Activated CD4-positive, alpha-beta T cell treated with anti-CD3 and anti-CD28 coated beads, Interleukin-2, amount 10 ng/mL, durations not matched to agents 7 days and 5 days (primary cell): Measurements from ENCODE around the gene KRTAP5-11. TPM values are rescaled to one million over a fixed set of nuclear protein-coding genes. Genes with fewer than 3 reads are reported as not detected.
"Not testable (repeated sequence)": the region's sequence is repeated elsewhere in the genome, so short reads cannot be mapped to it uniquely, and the experiment has no call there.

Experiments used
- CTCF ChIA-PET: fragments of 350-600 bp; sonication (Branson Sonifier 250); formaldehyde crosslinking; loops from one replicate; lab custom pipeline; 2021; ENCODE audit warnings: antibody characterized with exemption; lab: Charles Lee
- POLR2A ChIA-PET: fragments of 350-600 bp; sonication (Branson Sonifier 250); formaldehyde crosslinking; loops from one replicate; lab custom pipeline; 2021; ENCODE audit warnings: antibody characterized with exemption; lab: Charles Lee
- DNase-seq: peaks from one replicate; pipeline ENCODE4 v3.0.0-alpha.2; 2020
- H3K27ac Mint-ChIP-seq: one replicate; pipeline ENCODE4 v1.8.0; 2021; ENCODE audit warnings: mild to moderate bottlenecking, moderate library complexity, mixed read lengths
- H3K27me3 Mint-ChIP-seq: one replicate; pipeline ENCODE4 v1.8.0; 2021; ENCODE audit warnings: mixed read lengths
- H3K36me3 Mint-ChIP-seq: one replicate; pipeline ENCODE4 v1.8.0; 2021; ENCODE audit warnings: low read depth, mixed read lengths
- H3K4me1 Mint-ChIP-seq: one replicate; pipeline ENCODE4 v1.8.0; 2021; ENCODE audit warnings: mixed read lengths
- H3K4me3 Mint-ChIP-seq: one replicate; pipeline ENCODE4 v1.8.0; 2021; ENCODE audit warnings: mild to moderate bottlenecking, moderate library complexity, mixed read lengths
- H3K9me3 Mint-ChIP-seq: one replicate; pipeline ENCODE4 v1.8.0; 2021; ENCODE audit warnings: mixed read lengths
- total RNA-seq, 2 experiments: library from RNA; stranded (reverse); gene quantifications; one replicate each; pipeline ENCODE4 v1.2.3, GENCODE V29; 2021

KRTAP5-11 gene
- total RNA-seq, 2 experiments from 2014 or later, result not detected

DNA sequence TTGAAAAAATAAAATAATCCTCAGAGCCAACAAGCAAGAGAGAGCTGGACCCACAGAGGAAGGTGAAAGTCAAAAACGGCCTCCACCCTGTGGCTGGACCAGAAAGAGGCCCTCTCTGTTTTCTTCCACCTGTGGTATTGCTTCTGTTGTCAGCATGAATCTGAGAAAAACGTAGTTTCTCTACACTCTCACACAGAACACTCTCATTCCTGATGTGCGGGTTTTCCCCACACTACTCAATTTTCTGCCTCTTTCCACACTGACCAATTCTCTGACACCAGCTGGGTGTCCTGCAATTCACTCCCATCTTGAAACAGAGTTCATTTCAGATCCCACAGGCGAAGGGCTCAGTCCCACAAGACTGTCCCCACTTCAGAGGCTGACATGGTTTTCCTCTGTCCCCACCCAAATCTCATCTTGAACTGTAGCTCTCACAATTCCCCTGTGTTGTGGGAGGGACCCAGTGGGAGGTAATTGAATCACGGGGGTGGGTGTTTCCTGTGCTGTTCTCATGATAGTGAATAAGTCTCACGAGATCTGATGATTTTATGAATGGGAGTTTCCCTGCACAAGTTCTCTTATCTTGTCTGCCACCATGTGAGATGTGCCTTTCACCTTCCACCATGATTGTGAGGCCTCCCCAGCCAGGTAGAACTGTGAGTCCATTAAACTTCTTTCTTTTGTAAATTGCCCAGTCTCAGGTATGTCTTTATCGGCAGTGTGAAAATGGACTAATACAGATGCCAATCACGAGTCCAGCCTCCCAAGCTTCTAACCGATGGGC lies 42.0 kb downstream of the KRTAP5-11 start:
- POLR2A ChIA-PET, H3K27me3 Mint-ChIP-seq, H3K4me3 Mint-ChIP-seq, DNase-seq, H3K36me3 Mint-ChIP-seq, H3K9me3 Mint-ChIP-seq, H3K27ac Mint-ChIP-seq, H3K4me1 Mint-ChIP-seq: not testable (repeated sequence)
- CTCF ChIA-PET, result interaction anchor here (1.0 kb wide), 1 partner anchor 9 kb away, joined by 3 read pairs; no protein-coding TSS in a partner anchor

DNA sequence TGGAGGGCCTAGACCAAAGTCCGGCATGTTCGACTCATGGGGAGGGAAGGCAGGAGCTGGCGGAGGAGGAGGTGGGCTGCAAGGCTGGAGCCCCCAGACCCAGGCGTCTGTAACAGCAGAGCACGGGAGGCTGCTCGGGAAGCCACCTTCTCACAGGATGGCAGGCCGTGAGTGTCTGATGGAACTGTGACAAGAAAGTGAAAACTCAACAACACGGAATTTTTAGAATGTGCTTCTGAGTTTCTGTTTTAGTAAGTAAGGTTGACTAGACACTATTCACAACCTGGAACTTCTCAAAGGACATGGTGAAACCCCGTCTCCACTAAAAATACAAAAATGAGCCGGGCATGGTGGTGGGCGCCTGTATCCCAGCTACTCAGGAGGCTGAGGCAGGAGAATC lies 42.7 kb downstream of the KRTAP5-11 start:
- H3K27me3 Mint-ChIP-seq, POLR2A ChIA-PET, H3K9me3 Mint-ChIP-seq, H3K4me1 Mint-ChIP-seq, H3K4me3 Mint-ChIP-seq, H3K36me3 Mint-ChIP-seq, DNase-seq, H3K27ac Mint-ChIP-seq: not testable (repeated sequence)
- CTCF ChIA-PET, result interaction anchor here (1.0 kb wide), 1 partner anchor 9 kb away, joined by 3 read pairs; no protein-coding TSS in a partner anchor

DNA sequence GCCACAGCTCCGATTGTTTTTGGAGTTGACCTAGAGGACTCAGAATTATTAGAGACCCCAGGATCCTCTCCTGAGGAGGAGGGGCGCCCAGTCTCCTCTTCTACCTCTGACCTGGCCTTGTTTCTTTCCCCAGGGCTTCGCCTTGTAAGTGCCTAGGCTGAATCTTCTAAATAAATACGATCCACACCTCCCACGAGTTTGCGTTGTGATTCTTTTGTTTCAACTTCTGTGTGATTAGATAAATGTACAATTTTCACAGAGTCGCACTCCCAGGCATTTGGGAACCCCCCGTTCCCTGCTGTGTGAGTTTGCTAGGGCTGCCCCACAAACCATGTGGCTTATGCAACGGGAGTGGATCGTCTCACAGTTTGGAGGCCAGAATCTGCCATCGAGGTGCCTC lies 43.7 kb downstream of the KRTAP5-11 start:
- no peak overlapping the region for H3K4me3 Mint-ChIP-seq
- POLR2A ChIA-PET, result no interaction called here
- H3K27ac Mint-ChIP-seq, result no peak overlapping the region
- H3K4me1 Mint-ChIP-seq, result no peaks in the 10 kb centered on the region
- no peak for DNase-seq
- H3K27me3 Mint-ChIP-seq, result no peaks in the 10 kb centered on the region
- CTCF ChIA-PET, result no interaction called here
- H3K36me3 Mint-ChIP-seq, result no peaks in the 10 kb centered on the region
- H3K9me3 Mint-ChIP-seq, result peaks cover 10% of the 10 kb centered on the region

DNA sequence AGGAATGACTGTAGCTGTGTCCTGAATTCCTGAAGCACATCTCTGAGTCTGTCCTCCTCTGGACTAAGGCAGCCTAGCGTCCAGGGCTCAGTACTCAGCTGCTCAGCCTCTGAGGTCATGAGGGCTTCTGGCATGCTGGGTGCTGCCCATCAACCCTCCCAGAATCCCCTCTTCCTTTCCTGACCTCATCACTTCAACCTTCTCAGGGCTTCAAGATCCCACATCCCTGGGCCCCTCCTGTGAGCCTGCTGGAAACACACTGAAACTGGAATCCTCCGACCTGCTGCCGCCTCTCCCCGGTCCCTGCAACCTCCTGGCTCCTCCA lies 44.0 kb downstream of the KRTAP5-11 start:
- CTCF ChIA-PET, result no interaction called here
- DNase-seq, result no peak
- Mint-ChIP-seq H3K4me1 (no peaks in the 10 kb centered on the region), H3K36me3 (no peaks in the 10 kb centered on the region), H3K9me3 (peaks cover 10% of the 10 kb centered on the region), H3K4me3 (no peak overlapping the region), H3K27me3 (no peaks in the 10 kb centered on the region), H3K27ac (no peak overlapping the region)
- POLR2A ChIA-PET, result no interaction called here

DNA sequence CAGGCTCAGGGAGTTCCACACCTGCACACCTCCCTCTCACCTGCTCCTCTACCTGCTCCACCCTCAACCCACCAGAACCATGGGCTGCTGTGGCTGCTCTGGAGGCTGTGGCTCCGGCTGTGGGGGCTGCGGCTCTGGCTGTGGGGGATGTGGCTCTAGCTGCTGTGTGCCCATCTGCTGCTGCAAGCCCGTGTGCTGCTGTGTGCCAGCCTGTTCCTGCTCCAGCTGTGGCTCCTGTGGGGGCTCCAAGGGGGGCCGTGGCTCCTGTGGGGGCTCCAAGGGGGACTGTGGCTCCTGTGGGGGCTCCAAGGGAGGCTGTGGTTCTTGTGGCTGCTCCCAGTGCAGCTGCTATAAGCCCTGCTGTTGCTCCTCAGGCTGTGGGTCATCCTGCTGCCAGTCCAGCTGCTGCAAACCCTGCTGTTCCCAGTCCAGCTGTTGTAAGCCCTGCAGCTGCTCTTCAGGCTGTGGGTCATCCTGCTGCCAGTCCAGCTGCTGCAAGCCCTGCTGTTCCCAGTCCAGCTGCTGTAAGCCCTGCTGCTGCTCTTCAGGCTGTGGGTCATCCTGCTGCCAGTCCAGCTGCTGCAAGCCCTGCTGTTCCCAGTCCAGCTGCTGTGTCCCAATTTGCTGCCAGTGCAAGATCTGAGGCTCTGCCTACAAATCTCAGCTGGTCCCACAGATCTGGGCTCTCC lies 44.6 kb downstream of the KRTAP5-11 start, which contains the start of gene KRTAP5-8:
Gene KRTAP5-8 (plus strand): TSS at position 49 of the 689 bp plus-strand sequence. CDS start 31 bp downstream, at position 80.
- H3K27ac Mint-ChIP-seq, POLR2A ChIA-PET, H3K4me1 Mint-ChIP-seq, H3K36me3 Mint-ChIP-seq, CTCF ChIA-PET, H3K9me3 Mint-ChIP-seq, H3K27me3 Mint-ChIP-seq, DNase-seq, H3K4me3 Mint-ChIP-seq: not testable (repeated sequence)

DNA sequence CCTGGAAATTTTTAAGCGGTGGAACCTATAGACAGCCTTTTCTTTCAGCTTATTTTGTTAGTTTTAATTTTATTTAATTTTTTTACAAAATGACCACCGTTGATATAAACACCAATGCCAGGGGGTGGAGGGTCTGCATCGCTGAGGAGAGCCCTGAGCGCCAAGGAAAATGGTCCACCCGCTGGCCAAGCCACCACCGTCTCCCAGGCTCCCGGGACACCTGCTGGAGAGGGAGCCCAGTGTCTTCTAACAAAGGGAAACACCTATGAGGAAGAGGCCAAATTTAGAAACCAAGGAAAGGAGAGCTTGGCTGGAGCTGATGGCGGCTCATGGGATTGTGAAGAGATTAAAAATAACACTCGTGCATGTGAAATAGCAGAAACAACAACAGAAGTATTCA lies 45.1 kb downstream of the KRTAP5-11 start:
- no peak overlapping the region for H3K27ac Mint-ChIP-seq
- H3K9me3 Mint-ChIP-seq, result peaks cover 10% of the 10 kb centered on the region
- H3K4me3 Mint-ChIP-seq, result no peak overlapping the region
- DNase-seq, result no peak
- ChIA-PET POLR2A (no interaction called here), CTCF (no interaction called here)
- H3K27me3 Mint-ChIP-seq, result no peaks in the 10 kb centered on the region
- H3K4me1 Mint-ChIP-seq, result no peaks in the 10 kb centered on the region
- H3K36me3 Mint-ChIP-seq, result no peaks in the 10 kb centered on the region

DNA sequence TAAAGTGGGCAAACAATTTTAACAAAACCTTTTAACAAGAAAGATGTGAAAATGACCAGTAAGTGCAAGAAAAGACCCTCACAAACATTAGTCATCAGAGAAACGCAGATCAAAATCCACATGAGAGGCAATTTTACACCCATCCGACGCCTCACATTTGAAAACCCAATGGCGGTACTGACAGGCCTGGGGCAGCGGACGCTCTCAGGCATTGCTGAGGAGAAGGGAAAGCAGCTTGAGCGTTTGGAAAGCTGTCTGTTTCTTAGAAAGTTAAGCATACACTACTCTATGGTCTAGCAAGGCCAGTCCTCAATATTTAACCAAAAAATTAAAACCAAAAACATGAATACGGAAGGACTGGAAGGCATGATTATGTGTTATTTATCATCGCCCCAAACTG lies 46.9 kb downstream of the KRTAP5-11 start:
- DNase-seq, result no peak
- Mint-ChIP-seq H3K4me3 (no peak overlapping the region), H3K27ac (no peak overlapping the region), H3K27me3 (no peaks in the 10 kb centered on the region), H3K36me3 (no peaks in the 10 kb centered on the region), H3K4me1 (no peaks in the 10 kb centered on the region), H3K9me3 (peaks cover 3% of the 10 kb centered on the region)
- POLR2A ChIA-PET, result no interaction called here
- CTCF ChIA-PET, result no interaction called here

DNA sequence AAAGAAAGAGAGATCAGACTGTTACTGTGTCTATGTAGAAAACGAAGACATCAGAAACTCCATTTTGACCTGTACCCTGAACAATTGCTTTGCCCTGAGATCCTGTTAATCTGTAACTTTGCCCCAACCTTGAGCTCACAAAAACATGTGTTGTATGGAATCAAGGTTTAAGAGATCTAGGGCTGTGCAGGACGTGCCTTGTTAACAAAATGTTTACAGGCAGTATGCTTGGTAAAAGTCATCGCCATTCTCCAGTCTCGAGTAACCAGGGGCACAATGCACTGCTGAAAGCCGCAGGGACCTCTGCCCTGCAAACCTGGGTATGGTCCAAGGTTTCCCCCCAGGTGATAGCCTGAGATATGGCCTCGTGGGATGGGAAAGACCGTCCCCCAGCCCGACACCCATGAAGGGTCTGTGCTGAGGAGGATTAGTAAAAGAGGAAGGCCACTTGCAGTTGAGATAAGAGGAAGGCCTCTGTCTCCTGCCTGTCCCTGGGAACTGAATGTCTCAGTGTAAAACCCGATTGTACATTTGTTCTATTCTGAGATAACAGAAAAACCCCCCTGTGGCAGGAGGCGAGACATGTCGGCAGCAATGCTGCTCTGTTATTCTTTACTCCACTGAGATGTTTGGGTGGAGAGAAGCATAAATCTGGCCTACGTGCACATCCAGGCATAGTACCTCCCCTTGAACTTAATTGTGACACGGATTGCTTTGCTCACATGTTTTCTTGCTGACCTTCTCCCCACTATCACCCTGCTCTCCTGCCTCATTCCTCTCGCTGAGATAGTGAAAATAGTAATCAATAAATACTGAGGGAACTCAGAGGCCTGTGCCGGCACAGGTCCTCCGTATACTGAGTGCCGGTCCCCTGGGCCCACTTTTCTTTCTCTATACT lies 47.7 kb downstream of the KRTAP5-11 start:
- H3K36me3 Mint-ChIP-seq, H3K9me3 Mint-ChIP-seq, H3K4me3 Mint-ChIP-seq, H3K27me3 Mint-ChIP-seq, H3K4me1 Mint-ChIP-seq, DNase-seq, POLR2A ChIA-PET, H3K27ac Mint-ChIP-seq, CTCF ChIA-PET: not testable (repeated sequence)

DNA sequence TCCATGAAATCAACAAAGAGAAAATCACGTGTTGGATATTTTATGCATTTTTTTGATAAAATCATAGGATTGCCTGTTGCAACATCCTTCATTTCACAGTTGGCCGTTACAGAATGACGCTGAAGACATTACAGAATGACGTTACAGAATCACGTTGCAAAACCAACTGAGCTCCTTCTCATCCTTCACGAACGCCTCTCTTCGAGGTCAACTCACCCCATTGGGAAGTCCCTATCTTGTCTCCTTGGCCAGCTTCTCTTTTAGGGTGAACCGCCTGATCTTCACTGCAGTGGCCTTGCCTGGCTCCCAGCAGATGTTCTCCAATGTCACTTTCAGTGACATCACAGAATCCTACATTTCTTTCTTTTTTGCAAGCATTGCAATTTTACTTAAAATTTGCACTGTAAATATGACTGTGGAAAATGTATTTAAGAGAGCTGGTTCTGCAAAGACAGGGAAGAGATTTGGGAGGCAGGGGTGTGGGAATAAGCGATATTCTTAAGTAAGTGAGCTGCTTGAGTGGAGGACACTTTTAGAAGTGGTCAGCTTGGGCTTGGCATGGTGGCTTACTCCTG lies 50.6 kb downstream of the KRTAP5-11 start:
- POLR2A ChIA-PET, result no interaction called here
- Mint-ChIP-seq H3K36me3 (no peaks in the 10 kb centered on the region), H3K4me1 (no peaks in the 10 kb centered on the region), H3K4me3 (no peak overlapping the region), H3K9me3 (no peaks in the 10 kb centered on the region), H3K27ac (no peak overlapping the region), H3K27me3 (no peaks in the 10 kb centered on the region)
- no peak for DNase-seq
- CTCF ChIA-PET, result no interaction called here

Other genes starting within 250 kb of the KRTAP5-11 start
- 10 to 100 TPM; 29.5 to 30.1 TPM for gene DHCR7, start 134.5 kb downstream of the KRTAP5-11 start, total RNA-seq
- 100 to 1,000 TPM; 120 to 127 TPM for gene NADSYN1, start 129.7 kb downstream of the KRTAP5-11 start, total RNA-seq
- under 1 TPM in 1 of 2 experiments, not detected in 1; 0.29 TPM for gene KRTAP5-7, start 55.6 kb downstream of the KRTAP5-11 start, total RNA-seq
- under 1 TPM in 1 of 2 experiments, not detected in 1; 0.17 TPM for gene KRTAP5-8, start 44.9 kb downstream of the KRTAP5-11 start, total RNA-seq
- under 1 TPM; 0.19 to 0.35 TPM for gene KRTAP5-9, start 34.5 kb downstream of the KRTAP5-11 start, total RNA-seq
- gene KRTAP5-10, start 17.3 kb downstream of the KRTAP5-11 start, total RNA-seq, result not detected